Measurements from ENCODE around the gene CD82.

GRCh38 chr11:44573333-44573732 lies 7.9 kb downstream of the CD82 start:
- no peak for TF ChIP-seq CTCF (conservative IDR thresholded peaks at IDR 0.05)
- TF ChIP-seq ZFX (IDR thresholded peaks at IDR 0.05) = no peak
